Measurements from ENCODE around the gene SPINT4. TPM values are rescaled to one million over a fixed set of nuclear protein-coding genes. Genes with fewer than 3 reads are reported as not detected.

SPINT4 gene
- total RNA-seq, 1 experiment from 2014 or later: not detected

- intact Hi-C loops (cut with micrococcal nuclease; ENCODE audit: unreplicated experiment): no loop called here
- no peaks in the 10 kb centered on the region for H3K36me3 Mint-ChIP-seq (ENCODE audit: insufficient read depth, unreplicated experiment)
- no peak for TF ChIP-seq CTCF (IDR thresholded peaks at IDR 0.05; ENCODE audit: unreplicated experiment)
- CTCF ChIA-PET: no interaction called here
- H3K4me1 Mint-ChIP-seq (ENCODE audit: low read depth, unreplicated experiment): no peaks in the 10 kb centered on the region
- no peaks in the 10 kb centered on the region for H3K9me3 Mint-ChIP-seq (ENCODE audit: low read depth, unreplicated experiment)
- no peak overlapping the region for H3K27ac Mint-ChIP-seq (ENCODE audit: unreplicated experiment)
- peaks cover 15% of the 10 kb centered on the region for H3K27me3 Mint-ChIP-seq (ENCODE audit: unreplicated experiment)
- BruUV-seq (replicated peaks): no TSS peak
- H3K4me3 Mint-ChIP-seq (ENCODE audit: low read depth, unreplicated experiment): no peak overlapping the region
- no peak for DNase-seq
Measured at GRCh38 chr20:45765980-45766379, 43.8 kb downstream of the SPINT4 start.

- Mint-ChIP-seq H3K27ac (ENCODE audit: unreplicated experiment) (no peak overlapping the region), H3K36me3 (ENCODE audit: insufficient read depth, unreplicated experiment) (no peaks in the 10 kb centered on the region), H3K4me1 (ENCODE audit: low read depth, unreplicated experiment) (peaks cover 14% of the 10 kb centered on the region), H3K9me3 (ENCODE audit: low read depth, unreplicated experiment) (no peaks in the 10 kb centered on the region), H3K4me3 (ENCODE audit: low read depth, unreplicated experiment) (no peak overlapping the region), H3K27me3 (ENCODE audit: unreplicated experiment) (peaks cover 15% of the 10 kb centered on the region)
- CTCF ChIA-PET: interaction anchor here (0.7 to 1.6 kb wide), 2 partner anchors 91 to 450 kb away, joined by 3 to 5 read pairs; no protein-coding TSS in a partner anchor
- no peak for DNase-seq
- BruUV-seq (replicated peaks): no TSS peak
- intact Hi-C loops (cut with micrococcal nuclease; ENCODE audit: unreplicated experiment): no loop called here
- TF ChIP-seq CTCF (IDR thresholded peaks at IDR 0.05; ENCODE audit: unreplicated experiment): no peak
Measured at GRCh38 chr20:45768479-45768878, 46.3 kb downstream of the SPINT4 start.

- H3K27me3 Mint-ChIP-seq (ENCODE audit: unreplicated experiment): peaks cover 16% of the 10 kb centered on the region
- intact Hi-C loops (cut with micrococcal nuclease; ENCODE audit: unreplicated experiment): loop anchor here (1.0 to 10.0 kb wide), 6 partner anchors 146 to 452 kb away; partner anchors contain the start of genes WFDC10A and WFDC2
- no TSS peak for BruUV-seq (replicated peaks)
- H3K4me1 Mint-ChIP-seq (ENCODE audit: low read depth, unreplicated experiment): peaks cover 21% of the 10 kb centered on the region
- H3K4me3 Mint-ChIP-seq (ENCODE audit: low read depth, unreplicated experiment): no peak overlapping the region
- peak; percentile 86 for DNase-seq
- peak overlapping the region; percentile 23 for H3K27ac Mint-ChIP-seq (ENCODE audit: unreplicated experiment)
- no peaks in the 10 kb centered on the region for H3K9me3 Mint-ChIP-seq (ENCODE audit: low read depth, unreplicated experiment)
- no peaks in the 10 kb centered on the region for H3K36me3 Mint-ChIP-seq (ENCODE audit: insufficient read depth, unreplicated experiment)
- CTCF ChIA-PET: interaction anchor here (0.6 to 2.5 kb wide), 32 partner anchors 8 to 478 kb away, joined by 3 to 22 read pairs (median 4); partner anchors contain the start of genes DBNDD2, EPPIN, SYS1 and WFDC10A
- peak; percentile 91 for TF ChIP-seq CTCF (IDR thresholded peaks at IDR 0.05; ENCODE audit: unreplicated experiment)
Measured at GRCh38 chr20:45771182-45771759, 49.1 kb downstream of the SPINT4 start.

- Mint-ChIP-seq H3K27ac (ENCODE audit: unreplicated experiment) (no peak overlapping the region), H3K36me3 (ENCODE audit: insufficient read depth, unreplicated experiment) (no peaks in the 10 kb centered on the region), H3K4me3 (ENCODE audit: low read depth, unreplicated experiment) (no peak overlapping the region), H3K9me3 (ENCODE audit: low read depth, unreplicated experiment) (no peaks in the 10 kb centered on the region), H3K4me1 (ENCODE audit: low read depth, unreplicated experiment) (peaks cover 24% of the 10 kb centered on the region), H3K27me3 (ENCODE audit: unreplicated experiment) (peaks cover 11% of the 10 kb centered on the region)
- DNase-seq: no peak
- intact Hi-C loops (cut with micrococcal nuclease; ENCODE audit: unreplicated experiment): loop anchor here (5.0 to 10.0 kb wide), 3 partner anchors 148 to 320 kb away; partner anchors contain the start of genes WFDC10A and WFDC2
- CTCF ChIA-PET: interaction anchor here (0.7 to 2.1 kb wide), 5 partner anchors 11 to 469 kb away, joined by 3 to 7 read pairs (median 5); no protein-coding TSS in a partner anchor
- no TSS peak for BruUV-seq (replicated peaks)
- TF ChIP-seq CTCF (IDR thresholded peaks at IDR 0.05; ENCODE audit: unreplicated experiment): no peak
Measured at GRCh38 chr20:45772693-45773092, 50.5 kb downstream of the SPINT4 start.
